Neuron (in vitro differentiated cells): Measurements from ENCODE around the gene NUP50.

Source experiments
- H2AFZ ChIP-seq: one replicate; pipeline ENCODE4 v1.6.1; 2013; ENCODE audit warnings: low read depth, mild to moderate bottlenecking, inconsistent platforms, low read length, moderate library complexity
- H3K27me3 ChIP-seq: one replicate; pipeline ENCODE4 v1.6.1; 2013; ENCODE audit warnings: low read length; ENCODE audit not compliant: insufficient read depth
- H3K36me3 ChIP-seq: one replicate; pipeline ENCODE4 v1.6.1; 2013; ENCODE audit warnings: low read length; ENCODE audit not compliant: insufficient read depth
- H3K4me1 ChIP-seq: one replicate; pipeline ENCODE4 v1.6.1; 2013; ENCODE audit warnings: low read length; ENCODE audit not compliant: insufficient read depth
- H3K4me3 ChIP-seq: 2 replicates; pipeline ENCODE4 v1.5.1; 2013; ENCODE audit warnings: mild to moderate bottlenecking, low read length, moderate library complexity
- H3K9me3 ChIP-seq: one replicate; pipeline ENCODE4 v1.6.1; 2013; ENCODE audit warnings: low read length

Gene NUP50

GRCh38 chr22:45163451-45164269, at the start of gene NUP50:
Gene NUP50, plus strand, starts transcription at chr22:45163925. Its CDS starts 4,253 bp downstream, at chr22:45168178.
- Histone ChIP-seq H3K4me3 (peak within 1 kb of the TSS; percentile 79), H3K4me1 (peaks cover 22% of the 10 kb centered on the region), H3K36me3 (peaks cover 20% of the 10 kb centered on the region), H3K9me3 (no peaks in the 10 kb centered on the region), H3K27me3 (no peaks in the 10 kb centered on the region), H2AFZ (peak within 1 kb of the TSS; percentile 81)

GRCh38 chr22:45120440-45120839, 43.3 kb upstream of the NUP50 start:
- Histone ChIP-seq H3K27me3 (no peaks in the 10 kb centered on the region), H2AFZ (no peak overlapping the region), H3K4me1 (peaks cover 14% of the 10 kb centered on the region), H3K36me3 (no peaks in the 10 kb centered on the region), H3K9me3 (no peaks in the 10 kb centered on the region), H3K4me3 (no peak overlapping the region)

GRCh38 chr22:45120931-45121330, 42.8 kb upstream of the NUP50 start:
- peaks cover 15% of the 10 kb centered on the region for H3K4me1 ChIP-seq
- H3K4me3 ChIP-seq = no peak overlapping the region
- no peak overlapping the region for H2AFZ ChIP-seq

GRCh38 chr22:45124176-45124847, 39.4 kb upstream of the NUP50 start:
- Histone ChIP-seq H3K27me3 (no peaks in the 10 kb centered on the region), H3K4me1 (peaks cover 15% of the 10 kb centered on the region), H2AFZ (no peak overlapping the region), H3K36me3 (no peaks in the 10 kb centered on the region), H3K9me3 (no peaks in the 10 kb centered on the region), H3K4me3 (peak overlapping the region; percentile 2)

More at GRCh38 chr22:45120931-45121330, 42.8 kb upstream of the NUP50 start:
- H3K36me3 ChIP-seq = no peaks in the 10 kb centered on the region
- H3K27me3 ChIP-seq = no peaks in the 10 kb centered on the region
- H3K9me3 ChIP-seq = no peaks in the 10 kb centered on the region

- H3K4me3 ChIP-seq = peak overlapping the region; percentile 29
- H2AFZ ChIP-seq = peak overlapping the region; percentile 3
- H3K36me3 ChIP-seq = no peaks in the 10 kb centered on the region
- no peaks in the 10 kb centered on the region for H3K27me3 ChIP-seq
- no peaks in the 10 kb centered on the region for H3K9me3 ChIP-seq
- H3K4me1 ChIP-seq = peaks cover 15% of the 10 kb centered on the region
Measured at GRCh38 chr22:45125188-45125587, 38.5 kb upstream of the NUP50 start.

GRCh38 chr22:45127866-45128265, 35.9 kb upstream of the NUP50 start:
- Histone ChIP-seq H3K27me3 (no peaks in the 10 kb centered on the region), H3K4me3 (no peak overlapping the region), H3K4me1 (peaks cover 15% of the 10 kb centered on the region), H3K9me3 (no peaks in the 10 kb centered on the region), H3K36me3 (no peaks in the 10 kb centered on the region), H2AFZ (no peak overlapping the region)

GRCh38 chr22:45129703-45130524, 33.8 kb upstream of the NUP50 start:
- Histone ChIP-seq H3K9me3 (peaks cover 2% of the 10 kb centered on the region), H3K36me3 (peaks cover 5% of the 10 kb centered on the region)

GRCh38 chr22:45130891-45131290, 32.8 kb upstream of the NUP50 start:
- peaks cover 2% of the 10 kb centered on the region for H3K9me3 ChIP-seq
- no peak overlapping the region for H3K4me3 ChIP-seq
- no peak overlapping the region for H2AFZ ChIP-seq
- H3K4me1 ChIP-seq = no peaks in the 10 kb centered on the region
- H3K27me3 ChIP-seq = no peaks in the 10 kb centered on the region
- H3K36me3 ChIP-seq = peaks cover 5% of the 10 kb centered on the region

More at GRCh38 chr22:45129703-45130524, 33.8 kb upstream of the NUP50 start:
- H2AFZ ChIP-seq = no peak overlapping the region
- no peak overlapping the region for H3K4me3 ChIP-seq
- peaks cover 6% of the 10 kb centered on the region for H3K4me1 ChIP-seq
- H3K27me3 ChIP-seq = no peaks in the 10 kb centered on the region

- H3K4me3 ChIP-seq = no peak overlapping the region
- H3K36me3 ChIP-seq = peaks cover 5% of the 10 kb centered on the region
- no peak overlapping the region for H2AFZ ChIP-seq
- no peaks in the 10 kb centered on the region for H3K4me1 ChIP-seq
- H3K9me3 ChIP-seq = peaks cover 2% of the 10 kb centered on the region
- H3K27me3 ChIP-seq = no peaks in the 10 kb centered on the region
Measured at GRCh38 chr22:45131749-45132148, 32.0 kb upstream of the NUP50 start.

- no peak overlapping the region for H3K4me3 ChIP-seq
Measured at GRCh38 chr22:45134313-45134712, 29.4 kb upstream of the NUP50 start.

GRCh38 chr22:45136594-45136993, 27.1 kb upstream of the NUP50 start:
- H3K4me1 ChIP-seq = no peaks in the 10 kb centered on the region
- peaks cover 2% of the 10 kb centered on the region for H3K9me3 ChIP-seq
- no peak overlapping the region for H2AFZ ChIP-seq
- no peak overlapping the region for H3K4me3 ChIP-seq
- H3K36me3 ChIP-seq = peaks cover 5% of the 10 kb centered on the region
- no peaks in the 10 kb centered on the region for H3K27me3 ChIP-seq

More at GRCh38 chr22:45134313-45134712, 29.4 kb upstream of the NUP50 start:
- Histone ChIP-seq H2AFZ (no peak overlapping the region), H3K4me1 (no peaks in the 10 kb centered on the region), H3K36me3 (peaks cover 5% of the 10 kb centered on the region), H3K27me3 (no peaks in the 10 kb centered on the region), H3K9me3 (peaks cover 2% of the 10 kb centered on the region)

GRCh38 chr22:45139693-45140092, 24.0 kb upstream of the NUP50 start:
- H3K9me3 ChIP-seq = no peaks in the 10 kb centered on the region
- H2AFZ ChIP-seq = no peak overlapping the region
- H3K36me3 ChIP-seq = no peaks in the 10 kb centered on the region
- H3K27me3 ChIP-seq = no peaks in the 10 kb centered on the region
- no peak overlapping the region for H3K4me3 ChIP-seq
- H3K4me1 ChIP-seq = no peaks in the 10 kb centered on the region

GRCh38 chr22:45142376-45142775, 21.3 kb upstream of the NUP50 start:
- no peaks in the 10 kb centered on the region for H3K9me3 ChIP-seq
- H2AFZ ChIP-seq = no peak overlapping the region
- H3K27me3 ChIP-seq = no peaks in the 10 kb centered on the region
- H3K4me1 ChIP-seq = no peaks in the 10 kb centered on the region
- no peaks in the 10 kb centered on the region for H3K36me3 ChIP-seq
- H3K4me3 ChIP-seq = no peak overlapping the region
